ENCODE results near the gene RUVBL1. TPM values are rescaled to one million over a fixed set of nuclear protein-coding genes. Genes with fewer than 3 reads are reported as not detected.

Gene RUVBL1
- total and polyA plus RNA-seq, 10 of the 15 experiments (the other 5 are each of a cell fraction or from before 2014, with no cell fraction given), result 15.2 to 142 (median 84.2) TPM

GRCh38 chr3:128051837-128052594, 71.6 kb downstream of the RUVBL1 start, which contains the start of gene SEC61A1 (continued):
- TF ChIP-seq, protein P1, sequence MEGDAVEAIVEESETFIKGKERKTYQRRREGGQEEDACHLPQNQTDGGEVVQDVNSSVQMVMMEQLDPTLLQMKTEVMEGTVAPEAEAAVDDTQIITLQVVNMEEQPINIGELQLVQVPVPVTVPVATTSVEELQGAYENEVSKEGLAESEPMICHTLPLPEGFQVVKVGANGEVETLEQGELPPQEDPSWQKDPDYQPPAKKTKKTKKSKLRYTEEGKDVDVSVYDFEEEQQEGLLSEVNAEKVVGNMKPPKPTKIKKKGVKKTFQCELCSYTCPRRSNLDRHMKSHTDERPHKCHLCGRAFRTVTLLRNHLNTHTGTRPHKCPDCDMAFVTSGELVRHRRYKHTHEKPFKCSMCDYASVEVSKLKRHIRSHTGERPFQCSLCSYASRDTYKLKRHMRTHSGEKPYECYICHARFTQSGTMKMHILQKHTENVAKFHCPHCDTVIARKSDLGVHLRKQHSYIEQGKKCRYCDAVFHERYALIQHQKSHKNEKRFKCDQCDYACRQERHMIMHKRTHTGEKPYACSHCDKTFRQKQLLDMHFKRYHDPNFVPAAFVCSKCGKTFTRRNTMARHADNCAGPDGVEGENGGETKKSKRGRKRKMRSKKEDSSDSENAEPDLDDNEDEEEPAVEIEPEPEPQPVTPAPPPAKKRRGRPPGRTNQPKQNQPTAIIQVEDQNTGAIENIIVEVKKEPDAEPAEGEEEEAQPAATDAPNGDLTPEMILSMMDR (IDR thresholded peaks at IDR 0.05 in 2 of 3, conservative IDR thresholded peaks at IDR 0.05 in 1 of 3; ENCODE audit: control insufficient read depth in 2 of 3, extremely low read depth in 1 of 3, insufficient read depth in 1 of 3, low read depth in 3 of 3, low read length in 3 of 3), result no peak
- no peak for TF ChIP-seq YBX1 (IDR thresholded peaks at IDR 0.05)
- peak; percentile 18; the same call in 1 of the 2 replicates for TF ChIP-seq RUNX3 (IDR thresholded peaks at IDR 0.05; ENCODE audit: low read length)
- TF ChIP-seq HDAC2 (IDR thresholded peaks at IDR 0.05), result no peak
- no peak for TF ChIP-seq ZNF384 (IDR thresholded peaks at IDR 0.05; ENCODE audit: borderline replicate concordance, low read depth, low read length)
- no peak for TF ChIP-seq MTA3 (IDR thresholded peaks at IDR 0.05; ENCODE audit: borderline replicate concordance, low read length)
- no peak for TF ChIP-seq ELK1 (IDR thresholded peaks at IDR 0.05; ENCODE audit: low read depth, low read length)
- TF ChIP-seq EED (IDR thresholded peaks at IDR 0.05; ENCODE audit: low read depth), result no peak
- no peak for TF ChIP-seq MTA2 (IDR thresholded peaks at IDR 0.05; ENCODE audit: low read depth)
- peak; percentile 35; the same call in 1 of the 2 replicates for TF ChIP-seq E2F4 (IDR thresholded peaks at IDR 0.05; ENCODE audit: low read depth, low read length)
- no peak for TF ChIP-seq PAX8 (IDR thresholded peaks at IDR 0.05)
- no peak for TF ChIP-seq FOS (IDR thresholded peaks at IDR 0.05; ENCODE audit: borderline replicate concordance, extremely low read depth, insufficient read length)
- TF ChIP-seq, protein P2, sequence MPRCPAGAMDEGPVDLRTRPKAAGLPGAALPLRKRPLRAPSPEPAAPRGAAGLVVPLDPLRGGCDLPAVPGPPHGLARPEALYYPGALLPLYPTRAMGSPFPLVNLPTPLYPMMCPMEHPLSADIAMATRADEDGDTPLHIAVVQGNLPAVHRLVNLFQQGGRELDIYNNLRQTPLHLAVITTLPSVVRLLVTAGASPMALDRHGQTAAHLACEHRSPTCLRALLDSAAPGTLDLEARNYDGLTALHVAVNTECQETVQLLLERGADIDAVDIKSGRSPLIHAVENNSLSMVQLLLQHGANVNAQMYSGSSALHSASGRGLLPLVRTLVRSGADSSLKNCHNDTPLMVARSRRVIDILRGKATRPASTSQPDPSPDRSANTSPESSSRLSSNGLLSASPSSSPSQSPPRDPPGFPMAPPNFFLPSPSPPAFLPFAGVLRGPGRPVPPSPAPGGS (IDR thresholded peaks at IDR 0.05; ENCODE audit: borderline replicate concordance, insufficient read depth, low read depth, low read length, poor library complexity, severe bottlenecking), result peak; percentile 7
- TF ChIP-seq SMC3 (IDR thresholded peaks at IDR 0.05; ENCODE audit: borderline replicate concordance, low read length), result 0 out of 2 replicates have a peak, but pooled peaks have one; percentile 4
- TF ChIP-seq RELB (IDR thresholded peaks at IDR 0.05; ENCODE audit: low read depth), result 0 out of 2 replicates have a peak, but pooled peaks have one; percentile 29
- TF ChIP-seq FOXM1 (IDR thresholded peaks at IDR 0.05; ENCODE audit: low read depth, low read length), result no peak
- TF ChIP-seq ZNF622 (IDR thresholded peaks at IDR 0.05), result no peak
- TF ChIP-seq ZNF24 (IDR thresholded peaks at IDR 0.05), result no peak
- TF ChIP-seq, protein P3, sequence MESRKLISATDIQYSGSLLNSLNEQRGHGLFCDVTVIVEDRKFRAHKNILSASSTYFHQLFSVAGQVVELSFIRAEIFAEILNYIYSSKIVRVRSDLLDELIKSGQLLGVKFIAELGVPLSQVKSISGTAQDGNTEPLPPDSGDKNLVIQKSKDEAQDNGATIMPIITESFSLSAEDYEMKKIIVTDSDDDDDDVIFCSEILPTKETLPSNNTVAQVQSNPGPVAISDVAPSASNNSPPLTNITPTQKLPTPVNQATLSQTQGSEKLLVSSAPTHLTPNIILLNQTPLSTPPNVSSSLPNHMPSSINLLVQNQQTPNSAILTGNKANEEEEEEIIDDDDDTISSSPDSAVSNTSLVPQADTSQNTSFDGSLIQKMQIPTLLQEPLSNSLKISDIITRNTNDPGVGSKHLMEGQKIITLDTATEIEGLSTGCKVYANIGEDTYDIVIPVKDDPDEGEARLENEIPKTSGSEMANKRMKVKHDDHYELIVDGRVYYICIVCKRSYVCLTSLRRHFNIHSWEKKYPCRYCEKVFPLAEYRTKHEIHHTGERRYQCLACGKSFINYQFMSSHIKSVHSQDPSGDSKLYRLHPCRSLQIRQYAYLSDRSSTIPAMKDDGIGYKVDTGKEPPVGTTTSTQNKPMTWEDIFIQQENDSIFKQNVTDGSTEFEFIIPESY (IDR thresholded peaks at IDR 0.05), result no peak
- 0 out of 2 replicates have a peak, but pooled peaks have one; percentile 25 for TF ChIP-seq NR2F1 (conservative IDR thresholded peaks at IDR 0.05)
- TF ChIP-seq CEBPB (IDR thresholded peaks at IDR 0.05; ENCODE audit: borderline replicate concordance in 1 of 2, low read depth in 2 of 2, low read length in 2 of 2), result no peak
